SU-DHL-6 (cell line): ENCODE results near the gene NTM.

Experiments
- H2AFZ ChIP-seq: fragments of 200-600 bp; sonication (generic); 2 replicates; pipeline ENCODE4 v1.6.1; 2014; ENCODE audit warnings: low read depth, mild to moderate bottlenecking, moderate library complexity, mixed read lengths, antibody characterized with exemption, low read length; ENCODE audit not compliant: severe bottlenecking
- H3F3A ChIP-seq: fragments of 200-600 bp; shearing (Covaris generic); 2 replicates; pipeline ENCODE4 v1.6.0; 2016; ENCODE audit warnings: antibody characterized with exemption, mild to moderate bottlenecking; ENCODE audit not compliant: insufficient read depth
- H3K27ac ChIP-seq: fragments of 200-600 bp; sonication (generic); 2 replicates; pipeline ENCODE4 v1.5.1; 2016; ENCODE audit warnings: low read depth, mild to moderate bottlenecking, low read length, moderate library complexity, mixed read lengths
- H3K27me3 ChIP-seq: fragments of 200-600 bp; sonication (generic), shearing (Covaris generic); 2 replicates; pipeline ENCODE4 v1.6.0; 2014; ENCODE audit warnings: mild to moderate bottlenecking, low read length
- H3K36me3 ChIP-seq: fragments of 200-600 bp; sonication (generic); 2 replicates; pipeline ENCODE4 v1.6.1; 2014; ENCODE audit warnings: mild to moderate bottlenecking, low read length, mixed read lengths
- H3K4me2 ChIP-seq: fragments of 300-600, 200-600 bp; shearing (Covaris generic), sonication (generic); 2 replicates; pipeline ENCODE4 v1.6.0; 2014; ENCODE audit warnings: low read length, low read depth, mild to moderate bottlenecking; ENCODE audit not compliant: poor library complexity, severe bottlenecking
- H3K4me3 ChIP-seq: fragments of 200-600 bp; sonication (generic); 2 replicates; pipeline ENCODE4 v1.5.1; 2014; ENCODE audit warnings: antibody characterized with exemption, low read length, mild to moderate bottlenecking, mixed read lengths; ENCODE audit not compliant: insufficient read depth, poor library complexity, severe bottlenecking
- H3K79me2 ChIP-seq: fragments of 200-600 bp; sonication (generic); 2 replicates; pipeline ENCODE4 v1.6.1; 2014; ENCODE audit warnings: mild to moderate bottlenecking, low read length, moderate library complexity; ENCODE audit not compliant: insufficient read depth
- H3K9ac ChIP-seq: fragments of 200-600 bp; sonication (generic); 2 replicates; pipeline ENCODE4 v1.7.0; 2014; ENCODE audit warnings: mild to moderate bottlenecking, low read length
- H3K9me2 ChIP-seq: fragments of 200-600 bp; sonication (generic); replicated peaks from 2 replicates; pipeline ENCODE4 v1.6.1; 2014; ENCODE audit warnings: low read length; ENCODE audit not compliant: insufficient read depth
- H3K9me3 ChIP-seq: fragments of 200-600 bp; sonication (generic); 2 replicates; pipeline ENCODE4 v1.6.1; 2014; ENCODE audit warnings: low read length, mixed read lengths; ENCODE audit not compliant: insufficient read depth
- H4K20me1 ChIP-seq: fragments of 200-600 bp; sonication (generic); 2 replicates; pipeline ENCODE4 v1.6.1; 2014; ENCODE audit warnings: low read depth, mild to moderate bottlenecking, antibody characterized with exemption, low read length, moderate library complexity, mixed read lengths
- CTCF ChIP-seq: fragments of 200-600 bp; sonication (generic); IDR thresholded peaks from one replicate; pipeline ENCODE4 v1.5.1; 2017; ENCODE audit warnings: antibody characterized with exemption, mild to moderate bottlenecking, low read length, moderate library complexity; ENCODE audit not compliant: insufficient read depth, poor library complexity, severe bottlenecking
- EZH2phosphoT487 ChIP-seq: fragments of 200-600 bp; sonication (generic), shearing (Covaris generic); conservative IDR thresholded peaks from 2 replicates; pipeline ENCODE4 v1.6.1; 2018; ENCODE audit warnings: mild to moderate bottlenecking, antibody characterized with exemption, low read length, moderate library complexity, mixed read lengths

The NTM gene

GRCh38 chr11:131893988-131894387 is 523.6 kb downstream of the NTM start:
- Histone ChIP-seq H4K20me1 (no peaks in the 10 kb centered on the region), H3K9ac (no peak overlapping the region), H3F3A (no peaks in the 10 kb centered on the region), H3K27me3 (no peaks in the 10 kb centered on the region), H3K4me3 (no peak overlapping the region), H3K9me3 (no peaks in the 10 kb centered on the region), H3K27ac (no peak overlapping the region), H3K4me2 (no peak overlapping the region), H2AFZ (no peak overlapping the region), H3K36me3 (no peaks in the 10 kb centered on the region), H3K9me2 (no peaks in the 10 kb centered on the region), H3K79me2 (no peaks in the 10 kb centered on the region)
- TF ChIP-seq EZH2phosphoT487 (no peak), CTCF (no peak)

GRCh38 chr11:131894615-131895544 is 524.5 kb downstream of the NTM start:
- no peaks in the 10 kb centered on the region for H3K36me3 ChIP-seq
- H4K20me1 ChIP-seq = no peaks in the 10 kb centered on the region
- no peaks in the 10 kb centered on the region for H3K27me3 ChIP-seq
- H3K9me2 ChIP-seq = no peaks in the 10 kb centered on the region
- no peaks in the 10 kb centered on the region for H3K9me3 ChIP-seq
- H2AFZ ChIP-seq = no peak overlapping the region
- H3K27ac ChIP-seq = no peak overlapping the region
- no peaks in the 10 kb centered on the region for H3F3A ChIP-seq
- TF ChIP-seq CTCF (no peak), EZH2phosphoT487 (no peak)
- H3K4me3 ChIP-seq = no peak overlapping the region
- H3K79me2 ChIP-seq = no peaks in the 10 kb centered on the region
- H3K4me2 ChIP-seq = no peak overlapping the region
- no peak overlapping the region for H3K9ac ChIP-seq

GRCh38 chr11:131895865-131896264 is 525.5 kb downstream of the NTM start:
- TF ChIP-seq CTCF (no peak), EZH2phosphoT487 (no peak)
- no peaks in the 10 kb centered on the region for H3K9me2 ChIP-seq

More at GRCh38 chr11:131895865-131896264, 525.5 kb downstream of the NTM start:
- Histone ChIP-seq H3K79me2 (no peaks in the 10 kb centered on the region), H4K20me1 (no peaks in the 10 kb centered on the region), H3F3A (no peaks in the 10 kb centered on the region), H3K4me2 (no peak overlapping the region), H3K4me3 (no peak overlapping the region), H3K9me3 (no peaks in the 10 kb centered on the region), H3K27me3 (no peaks in the 10 kb centered on the region), H3K27ac (no peak overlapping the region), H2AFZ (no peak overlapping the region), H3K9ac (no peak overlapping the region), H3K36me3 (no peaks in the 10 kb centered on the region)
